Osteoblast (primary cell): ENCODE measurements around the gene LDB1. TPM values are rescaled to one million over a fixed set of nuclear protein-coding genes. Genes with fewer than 3 reads are reported as not detected.

Source experiments
- DNase-seq: peaks from one replicate; pipeline ENCODE4 v3.0.0; 2011; ENCODE audit warnings: low spot score, mixed read lengths; ENCODE audit not compliant: insufficient read length; ENCODE audit errors: missing footprints
- H2AFZ ChIP-seq: 2 replicates; pipeline ENCODE4 v1.6.0; 2011; ENCODE audit warnings: mild to moderate bottlenecking, low read length
- H3K27ac ChIP-seq: 2 replicates; pipeline ENCODE4 v1.5.1; 2011; ENCODE audit warnings: mild to moderate bottlenecking, low read depth, low read length, moderate library complexity
- H3K27me3 ChIP-seq: 2 replicates; pipeline ENCODE4 v1.6.0; 2012; ENCODE audit warnings: mild to moderate bottlenecking, control low read depth, inconsistent platforms, low read length, moderate library complexity; ENCODE audit not compliant: insufficient read depth
- H3K36me3 ChIP-seq: 2 replicates; pipeline ENCODE4 v1.5.1; 2011; ENCODE audit warnings: mild to moderate bottlenecking, low read length, control low read depth, moderate library complexity; ENCODE audit not compliant: insufficient read depth
- H3K4me1 ChIP-seq: 2 replicates; pipeline ENCODE4 v1.5.1; 2011; ENCODE audit warnings: mild to moderate bottlenecking, low read length, control low read depth, moderate library complexity; ENCODE audit not compliant: insufficient read depth
- H3K4me2 ChIP-seq: 2 replicates; pipeline ENCODE4 v1.6.0; 2011; ENCODE audit warnings: mild to moderate bottlenecking, low read length; ENCODE audit not compliant: insufficient read depth
- H3K4me3 ChIP-seq: fragments of 200-600 bp; sonication (generic); 3 replicates; pipeline ENCODE4 v1.5.1; 2012; ENCODE audit warnings: mild to moderate bottlenecking, low read length, inconsistent platforms; ENCODE audit not compliant: insufficient read depth
- H3K79me2 ChIP-seq: 2 replicates; pipeline ENCODE4 v1.6.0; 2012; ENCODE audit warnings: mild to moderate bottlenecking, low read length, control low read depth, inconsistent platforms; ENCODE audit not compliant: insufficient read depth
- H3K9me3 ChIP-seq: 2 replicates; pipeline ENCODE4 v1.5.1; 2011; ENCODE audit warnings: low read depth, low read length, control low read depth
- H4K20me1 ChIP-seq: 2 replicates; pipeline ENCODE4 v1.6.0; 2012; ENCODE audit warnings: mild to moderate bottlenecking, low read length, control low read depth; ENCODE audit not compliant: insufficient read depth
- total RNA-seq: library from RNA; depleted of rRNA; stranded (reverse); fragments of >200 nt; gene quantifications from 2 replicates; pipeline ENCODE4 v1.2.3, GENCODE V29; 2012
- TF ChIP-seq, protein P1 (sequence below): IDR thresholded peaks from 2 replicates; pipeline ENCODE4 v1.5.1; 2011; ENCODE audit warnings: mild to moderate bottlenecking, low read depth, low read length, moderate library complexity; ENCODE audit errors: extremely low read depth

LDB1 gene
- total RNA-seq, 1 donor: 62.2 TPM

- no peak overlapping the region for H3K27ac ChIP-seq
- peak; percentile 68 for DNase-seq
- H3K79me2 ChIP-seq: peaks cover 84% of the 10 kb centered on the region
- H4K20me1 ChIP-seq: peaks cover 36% of the 10 kb centered on the region
- H3K27me3 ChIP-seq: no peaks in the 10 kb centered on the region
- peaks cover 61% of the 10 kb centered on the region for H3K4me1 ChIP-seq
- no peak overlapping the region for H2AFZ ChIP-seq
- TF ChIP-seq, protein P1, sequence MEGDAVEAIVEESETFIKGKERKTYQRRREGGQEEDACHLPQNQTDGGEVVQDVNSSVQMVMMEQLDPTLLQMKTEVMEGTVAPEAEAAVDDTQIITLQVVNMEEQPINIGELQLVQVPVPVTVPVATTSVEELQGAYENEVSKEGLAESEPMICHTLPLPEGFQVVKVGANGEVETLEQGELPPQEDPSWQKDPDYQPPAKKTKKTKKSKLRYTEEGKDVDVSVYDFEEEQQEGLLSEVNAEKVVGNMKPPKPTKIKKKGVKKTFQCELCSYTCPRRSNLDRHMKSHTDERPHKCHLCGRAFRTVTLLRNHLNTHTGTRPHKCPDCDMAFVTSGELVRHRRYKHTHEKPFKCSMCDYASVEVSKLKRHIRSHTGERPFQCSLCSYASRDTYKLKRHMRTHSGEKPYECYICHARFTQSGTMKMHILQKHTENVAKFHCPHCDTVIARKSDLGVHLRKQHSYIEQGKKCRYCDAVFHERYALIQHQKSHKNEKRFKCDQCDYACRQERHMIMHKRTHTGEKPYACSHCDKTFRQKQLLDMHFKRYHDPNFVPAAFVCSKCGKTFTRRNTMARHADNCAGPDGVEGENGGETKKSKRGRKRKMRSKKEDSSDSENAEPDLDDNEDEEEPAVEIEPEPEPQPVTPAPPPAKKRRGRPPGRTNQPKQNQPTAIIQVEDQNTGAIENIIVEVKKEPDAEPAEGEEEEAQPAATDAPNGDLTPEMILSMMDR: no peak
- no peaks in the 10 kb centered on the region for H3K9me3 ChIP-seq
- H3K36me3 ChIP-seq: peaks cover 8% of the 10 kb centered on the region
- H3K4me3 ChIP-seq: no peak overlapping the region
- peak overlapping the region; percentile 81 for H3K4me2 ChIP-seq
Observed at GRCh38 chr10:102115775-102116174, 4.4 kb downstream of the LDB1 start.

GRCh38 chr10:102114861-102115618 lies 5.1 kb downstream of the LDB1 start:
- Histone ChIP-seq H3K36me3 (peaks cover 16% of the 10 kb centered on the region), H4K20me1 (peaks cover 43% of the 10 kb centered on the region), H3K27ac (peak overlapping the region; percentile 50), H3K4me3 (peak overlapping the region; percentile 88), H3K27me3 (no peaks in the 10 kb centered on the region), H3K4me2 (peak overlapping the region; percentile 81), H2AFZ (peak overlapping the region; percentile 82), H3K9me3 (no peaks in the 10 kb centered on the region), H3K79me2 (peaks cover 90% of the 10 kb centered on the region), H3K4me1 (peaks cover 60% of the 10 kb centered on the region)
- TF ChIP-seq, protein P1: no peak
- DNase-seq: peak; percentile 99

DNA sequence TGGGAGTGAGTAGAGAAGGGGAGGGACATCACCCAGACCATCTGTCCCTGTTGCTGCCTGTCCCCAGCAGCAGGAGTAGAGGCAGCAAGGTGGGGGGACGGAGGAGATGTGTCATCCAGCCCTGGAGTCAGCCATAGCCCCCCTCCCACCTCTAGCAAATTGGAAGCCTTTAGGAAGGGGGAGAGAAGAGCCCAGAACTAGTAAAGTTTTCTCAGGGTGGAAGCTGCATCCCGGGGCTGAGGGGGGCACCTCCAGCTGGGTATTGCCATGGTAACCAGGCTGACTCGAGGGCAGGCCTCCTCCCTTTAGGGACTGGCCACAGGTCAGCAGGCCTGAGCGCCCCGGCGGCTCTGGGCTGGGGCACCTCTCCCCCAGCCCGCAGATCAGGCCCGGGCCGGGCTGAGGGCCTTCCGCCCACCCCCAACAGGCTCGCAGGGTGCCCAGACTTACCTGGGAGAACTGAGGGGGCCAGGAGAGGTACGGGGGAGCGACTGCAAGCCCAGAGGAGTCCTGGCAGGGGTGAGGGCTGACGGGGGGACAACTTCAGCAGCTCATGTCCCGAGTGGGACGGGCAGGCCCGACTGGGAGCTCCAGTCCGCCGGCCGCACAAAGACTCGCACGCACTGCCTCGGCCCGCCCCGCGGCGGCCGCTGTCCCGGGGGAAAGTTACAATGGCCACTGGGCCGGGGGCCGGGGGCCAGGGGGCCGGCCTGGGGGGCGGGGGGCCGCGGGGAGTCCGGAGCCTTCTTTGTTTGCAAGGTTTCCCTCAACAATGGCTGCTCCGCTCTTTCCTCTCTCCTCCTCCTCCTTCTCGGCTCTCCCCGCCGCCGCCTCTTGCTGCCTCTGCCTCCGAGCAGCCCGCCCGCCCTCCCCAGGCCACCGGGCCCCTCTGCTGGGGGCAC lies 6.0 kb downstream of the LDB1 start:
- H3K27ac ChIP-seq: peak overlapping the region; percentile 73
- peak; percentile 92 for DNase-seq
- TF ChIP-seq, protein P1: no peak
- H3K9me3 ChIP-seq: no peaks in the 10 kb centered on the region
- H3K4me2 ChIP-seq: peak overlapping the region; percentile 97
- peaks cover 24% of the 10 kb centered on the region for H3K36me3 ChIP-seq
- peaks cover 55% of the 10 kb centered on the region for H3K4me1 ChIP-seq
- H3K79me2 ChIP-seq: peaks cover 84% of the 10 kb centered on the region
- no peaks in the 10 kb centered on the region for H3K27me3 ChIP-seq
- H3K4me3 ChIP-seq: peak overlapping the region; percentile 88
- peak overlapping the region; percentile 56 for H2AFZ ChIP-seq
- peaks cover 50% of the 10 kb centered on the region for H4K20me1 ChIP-seq
